Lung (tissue), 12 donors: ENCODE measurements around the gene FHL2. TPM values are rescaled to one million over a fixed set of nuclear protein-coding genes. Genes with fewer than 3 reads are reported as not detected.

Experiments used
- ATAC-seq: fragments of 200-7000 bp; cut with Tn5 transposase; one replicate; pipeline ENCODE4 v1.9.1; 2020; ENCODE audit warnings: moderate number of reproducible peaks; ENCODE audit not compliant: insufficient read depth, low FRiP score
- DNase-seq, 3 donors: peaks; one replicate each; pipeline ENCODE4 v3.0.0-alpha.2; 2013 to 2017
- H3K27ac ChIP-seq, 2 donors: one replicate each; pipeline ENCODE4 v1.5.1; 2013; ENCODE audit warnings: mild to moderate bottlenecking in 2 of 2, moderate library complexity in 2 of 2, control low read depth in 1 of 2, inconsistent platforms in 1 of 2, low read depth in 1 of 2, low read length in 1 of 2
- H3K27me3 ChIP-seq, 3 donors: one replicate each; pipeline ENCODE4 v1.5.1; 2013; ENCODE audit warnings: low read length in 2 of 3; ENCODE audit not compliant: control insufficient read depth in 3 of 3, insufficient read depth in 3 of 3
- H3K36me3 ChIP-seq, 4 donors: one replicate each; pipeline ENCODE4 v1.5.1; 2013; ENCODE audit warnings: low read length in 4 of 4, mild to moderate bottlenecking in 1 of 4, moderate library complexity in 1 of 4; ENCODE audit not compliant: control insufficient read depth in 4 of 4, insufficient read depth in 4 of 4
- H3K4me1 ChIP-seq, 5 donors: one replicate each; pipeline ENCODE4 v1.5.1; 2013; ENCODE audit warnings: low read length in 5 of 5, mild to moderate bottlenecking in 2 of 5, moderate library complexity in 1 of 5; ENCODE audit not compliant: control insufficient read depth in 5 of 5, insufficient read depth in 5 of 5
- H3K4me3 ChIP-seq: one replicate; pipeline ENCODE4 v1.5.1; 2013; ENCODE audit warnings: mild to moderate bottlenecking, control low read depth, moderate library complexity
- H3K9ac ChIP-seq, 2 donors: one replicate each; pipeline ENCODE4 v1.5.1; 2013; ENCODE audit warnings: low read length in 2 of 2, control low read depth in 1 of 2; ENCODE audit not compliant: insufficient read depth in 1 of 2
- H3K9me3 ChIP-seq, 4 donors: one replicate each; pipeline ENCODE4 v1.5.1; 2013; ENCODE audit warnings: low read length in 3 of 4, mild to moderate bottlenecking in 1 of 4, moderate library complexity in 1 of 4; ENCODE audit not compliant: control insufficient read depth in 4 of 4, insufficient read depth in 3 of 4
- CTCF ChIP-seq: IDR thresholded peaks from 2 replicates; pipeline ENCODE4 v1.5.1; 2012; ENCODE audit warnings: mild to moderate bottlenecking; ENCODE audit errors: control extremely low read depth, extremely low read depth
- WGBS, 2 donors: extraction: QIAGEN DNeasy Blood & Tissue Kit; methylation state at CpG; one replicate each; pipeline ENCODE4 v1.1.7; 2013; 5-methylcytosine and 5-hydroxymethylcytosine counted together
- polyA plus RNA-seq, 2 donors: library from polyadenylated mRNA; stranded (reverse); fragments of 200-250 nt; gene quantifications; one replicate each; pipeline ENCODE4 v1.2.1, GENCODE V29; 2013
- total RNA-seq, 2 donors: library from RNA; depleted of rRNA in 1 of 2; stranded (reverse); fragments of >200 nt in 1 of 2; gene quantifications; one replicate each; pipeline ENCODE4 v1.2.1, GENCODE V29; 2014 to 2021
- donor health status: control.
- donor health status: control.
- donor health status: Bipolar disorder and iron deficiency.
- donor health status: healthy.
- donor health status: DM: yes; HTN: yes; CAD: no.

Gene FHL2
- total and polyA plus RNA-seq, 4 donors, result 6.6 to 12.8 (median 8.7) TPM

GRCh38 chr2:105362862-105363591, 35.8 kb downstream of the FHL2 start:
- no peak overlapping the region for H3K4me3 ChIP-seq
- no peak overlapping the region for H3K27ac ChIP-seq
- DNase-seq (no peak), ATAC-seq (no peak)
- peaks cover 4 to 28% (median 7%) of the 10 kb centered on the region in 4 donors for H3K36me3 ChIP-seq
- no peak for TF ChIP-seq CTCF
- no peaks in the 10 kb centered on the region for H3K9me3 ChIP-seq
- H3K9ac ChIP-seq, result no peak overlapping the region
- WGBS, 2 donors, result 29 to 57% methylated on average over 15 of the region's 15 CpGs
- H3K4me1 ChIP-seq, result no peaks in the 10 kb centered on the region
- peaks cover 0 to 2% (median 0%) of the 10 kb centered on the region in 3 donors for H3K27me3 ChIP-seq

GRCh38 chr2:105361102-105361889, 37.6 kb downstream of the FHL2 start:
- H3K9ac ChIP-seq, result no peak overlapping the region
- TF ChIP-seq CTCF, result no peak
- no peak for DNase-seq
- peaks cover 0 to 8% (median 1%) of the 10 kb centered on the region in 4 donors for H3K9me3 ChIP-seq
- H3K27me3 ChIP-seq, result peaks cover 0 to 2% (median 0%) of the 10 kb centered on the region in 3 donors
- no peaks in the 10 kb centered on the region for H3K4me1 ChIP-seq
- peaks cover 12 to 27% (median 19%) of the 10 kb centered on the region in 4 donors for H3K36me3 ChIP-seq
- no peak overlapping the region for H3K4me3 ChIP-seq
- no peak overlapping the region for H3K27ac ChIP-seq
- WGBS, 2 donors, result 39 to 58% methylated on average over 11 of the region's 11 CpGs
- ATAC-seq, result no peak

GRCh38 chr2:105358593-105358992, 40.3 kb downstream of the FHL2 start:
- no peak overlapping the region for H3K4me3 ChIP-seq
- H3K9ac ChIP-seq, result no peak overlapping the region
- no peak for DNase-seq
- 88 to 92% methylated on average over 6 of the region's 6 CpGs for WGBS, 2 donors
- no peaks in the 10 kb centered on the region for H3K27me3 ChIP-seq
- no peak for TF ChIP-seq CTCF
- H3K9me3 ChIP-seq, result peaks cover 0 to 10% (median 2%) of the 10 kb centered on the region in 4 donors
- peak overlapping the region in 1 of 2 donors; percentile 17 for H3K27ac ChIP-seq
- H3K4me1 ChIP-seq, result peaks cover 0 to 6% (median 0%) of the 10 kb centered on the region in 5 donors
- H3K36me3 ChIP-seq, result peaks cover 18 to 28% (median 24%) of the 10 kb centered on the region in 4 donors
- ATAC-seq, result no peak
